Breast epithelium (tissue), 4 donors: Measurements from ENCODE around the gene TAL1. TPM values are rescaled to one million over a fixed set of nuclear protein-coding genes. Genes with fewer than 3 reads are reported as not detected.

ENCODE experiments used
- DNase-seq, 2 donors: peaks; one replicate each; pipeline ENCODE4 v3.0.0-alpha.2; 2019; ENCODE audit warnings: low spot score in 2 of 2
- H3K27ac ChIP-seq, 2 donors: fragments of 200-600 bp; sonication (generic) in 1 of 2; one replicate each; pipeline ENCODE4 v1.5.1; 2016 to 2019; ENCODE audit warnings: mild to moderate bottlenecking in 1 of 2
- H3K27me3 ChIP-seq, 2 donors: fragments of 200-600 bp; sonication (generic) in 1 of 2; one replicate each; pipeline versions ENCODE4 v1.5.1 to v1.6.0; 2017 to 2019; ENCODE audit warnings: control low read depth in 1 of 2, mild to moderate bottlenecking in 1 of 2
- H3K36me3 ChIP-seq: fragments of 200-600 bp; one replicate; pipeline ENCODE4 v1.5.1; 2019
- H3K4me1 ChIP-seq, 2 donors: fragments of 200-600 bp; sonication (generic); one replicate each; pipeline ENCODE4 v1.5.1; 2016 to 2019; ENCODE audit warnings: control low read depth in 1 of 2
- H3K4me3 ChIP-seq, 3 donors: fragments of 200-600 bp; sonication (generic); 1 replicate in 2 of 3; 2 replicates in 1 of 3; pipeline ENCODE4 v1.5.1; 2016 to 2019; ENCODE audit warnings: mild to moderate bottlenecking in 3 of 3, moderate library complexity in 2 of 3
- H3K9me3 ChIP-seq, 2 donors: fragments of 200-600 bp; sonication (generic) in 1 of 2; one replicate each; pipeline ENCODE4 v1.5.1; 2016 to 2019; ENCODE audit warnings: control low read depth in 1 of 2
- CTCF ChIP-seq, 3 donors: fragments of 450-650 bp; IDR thresholded peaks; one replicate each; pipeline ENCODE4 v1.5.1; 2016 to 2017; ENCODE audit warnings: antibody characterized with exemption in 3 of 3, mild to moderate bottlenecking in 3 of 3, moderate library complexity in 3 of 3
- POLR2A ChIP-seq: fragments of 450-650 bp; IDR thresholded peaks from one replicate; pipeline ENCODE4 v1.6.1; 2016; ENCODE audit warnings: antibody characterized with exemption, mild to moderate bottlenecking, moderate library complexity
- POLR2AphosphoS5 ChIP-seq, 3 donors: sonication (generic); formaldehyde crosslinking; IDR thresholded peaks; one replicate each; pipeline ENCODE4 v1.6.1; 2017; ENCODE audit warnings: antibody characterized with exemption in 3 of 3
- intact Hi-C: fragments of 100-400 bp; cut with DNase I; formaldehyde crosslinking; loops from one replicate; pipeline ENCODE4 v1.15.1; 2023; ENCODE audit warnings: low total_unique reads
- total RNA-seq, 3 donors: library from RNA; depleted of rRNA; stranded (reverse); fragments of >200 nt; gene quantifications; one replicate each; pipeline ENCODE4 v1.1.0, GENCODE V29; 2016

TAL1 gene
- total RNA-seq, 3 donors from 2014 or later, result 2.3 to 6.2 (median 5.1) TPM

GRCh38 chr1:47211796-47212269 is 20.2 kb downstream of the TAL1 start:
- DNase-seq, result no peak
- intact Hi-C loops, result no loop called here
- Histone ChIP-seq H3K27me3 (peaks cover 0 to 5% of the 10 kb centered on the region in 2 donors), H3K36me3 (no peaks in the 10 kb centered on the region), H3K9me3 (no peaks in the 10 kb centered on the region), H3K27ac (no peak overlapping the region), H3K4me3 (no peak overlapping the region), H3K4me1 (no peaks in the 10 kb centered on the region)
- TF ChIP-seq POLR2A (no peak), POLR2AphosphoS5 (IDR thresholded peaks at IDR 0.05) (no peak), CTCF (IDR thresholded peaks at IDR 0.05) (no peak)

GRCh38 chr1:47210666-47211065 is 21.4 kb downstream of the TAL1 start:
- H3K27me3 ChIP-seq, result peaks cover 0 to 5% of the 10 kb centered on the region in 2 donors
- no peaks in the 10 kb centered on the region for H3K9me3 ChIP-seq
- H3K4me1 ChIP-seq, result no peaks in the 10 kb centered on the region
- intact Hi-C loops, result no loop called here
- no peak overlapping the region for H3K4me3 ChIP-seq
- H3K36me3 ChIP-seq, result no peaks in the 10 kb centered on the region
- H3K27ac ChIP-seq, result no peak overlapping the region
- TF ChIP-seq POLR2A (no peak), CTCF (IDR thresholded peaks at IDR 0.05) (no peak), POLR2AphosphoS5 (IDR thresholded peaks at IDR 0.05) (no peak)
- DNase-seq, result no peak

GRCh38 chr1:47209725-47210325 is 22.2 kb downstream of the TAL1 start:
- Histone ChIP-seq H3K27me3 (peaks cover 0 to 5% of the 10 kb centered on the region in 2 donors), H3K36me3 (no peaks in the 10 kb centered on the region), H3K4me3 (no peak overlapping the region), H3K9me3 (no peaks in the 10 kb centered on the region), H3K4me1 (no peaks in the 10 kb centered on the region), H3K27ac (no peak overlapping the region)
- no peak for TF ChIP-seq CTCF (IDR thresholded peaks at IDR 0.05)
- TF ChIP-seq POLR2AphosphoS5 (IDR thresholded peaks at IDR 0.05), result no peak
- no peak for TF ChIP-seq POLR2A
- intact Hi-C loops, result no loop called here
- no peak for DNase-seq

GRCh38 chr1:47209091-47209490 is 22.9 kb downstream of the TAL1 start:
- H3K4me3 ChIP-seq, result no peak overlapping the region
- H3K27me3 ChIP-seq, result peaks cover 0 to 5% of the 10 kb centered on the region in 2 donors
- TF ChIP-seq CTCF (IDR thresholded peaks at IDR 0.05), result no peak
- TF ChIP-seq POLR2A, result no peak
- TF ChIP-seq POLR2AphosphoS5 (IDR thresholded peaks at IDR 0.05), result no peak
- no peak overlapping the region for H3K27ac ChIP-seq
- H3K36me3 ChIP-seq, result no peaks in the 10 kb centered on the region
- intact Hi-C loops, result no loop called here
- H3K9me3 ChIP-seq, result no peaks in the 10 kb centered on the region
- no peaks in the 10 kb centered on the region for H3K4me1 ChIP-seq
- DNase-seq, result no peak

GRCh38 chr1:47208374-47208850 is 23.6 kb downstream of the TAL1 start:
- H3K27ac ChIP-seq, result no peak overlapping the region
- H3K27me3 ChIP-seq, result peaks cover 0 to 5% of the 10 kb centered on the region in 2 donors
- H3K4me3 ChIP-seq, result no peak overlapping the region
- no peaks in the 10 kb centered on the region for H3K9me3 ChIP-seq
- H3K4me1 ChIP-seq, result no peaks in the 10 kb centered on the region
- H3K36me3 ChIP-seq, result no peaks in the 10 kb centered on the region
- TF ChIP-seq POLR2AphosphoS5 (IDR thresholded peaks at IDR 0.05) (no peak), CTCF (IDR thresholded peaks at IDR 0.05) (no peak), POLR2A (no peak)
- intact Hi-C loops, result no loop called here
- no peak for DNase-seq
